Keratinocyte (primary cell): ENCODE results near the gene INPP5A. TPM values are rescaled to one million over a fixed set of nuclear protein-coding genes. Genes with fewer than 3 reads are reported as not detected.

ENCODE experiments used
- DNase-seq: peaks from one replicate; pipeline ENCODE4 v3.0.0-alpha.2; 2011; ENCODE audit warnings: low read depth, missing footprints, low spot score
- FAIRE-seq: peaks from 2 replicates; lab custom pipeline; 2011; peaks lifted over from hg19 to GRCh38; lab: Jason Lieb, UNC
- H2AFZ ChIP-seq: 2 replicates; pipeline ENCODE4 v1.6.0; 2012; ENCODE audit warnings: low read length, control low read depth, inconsistent platforms; ENCODE audit not compliant: control insufficient read depth
- H3K27ac ChIP-seq: 2 replicates; pipeline ENCODE4 v1.5.1; 2011; ENCODE audit warnings: low read length; ENCODE audit not compliant: control insufficient read depth, insufficient read depth
- H3K27me3 ChIP-seq: 3 replicates; pipeline ENCODE4 v1.6.0; 2011; ENCODE audit warnings: low read length; ENCODE audit not compliant: control insufficient read depth, insufficient read depth; ENCODE audit errors: extremely low read depth
- H3K36me3 ChIP-seq, 2 experiments: 2 replicates in 1 of 2; 3 replicates in 1 of 2; pipeline ENCODE4 v1.5.1; 2011; ENCODE audit warnings: low read length in 2 of 2, mild to moderate bottlenecking in 1 of 2; ENCODE audit not compliant: control insufficient read depth in 2 of 2, insufficient read depth in 2 of 2; ENCODE audit errors: extremely low read depth in 1 of 2
- H3K4me1 ChIP-seq: 3 replicates; pipeline ENCODE4 v1.5.1; 2011; ENCODE audit warnings: low read length; ENCODE audit not compliant: control insufficient read depth, insufficient read depth; ENCODE audit errors: extremely low read depth
- H3K4me2 ChIP-seq: 3 replicates; pipeline ENCODE4 v1.6.0; 2011; ENCODE audit warnings: low read depth, low read length; ENCODE audit not compliant: control insufficient read depth, insufficient read depth; ENCODE audit errors: extremely low read depth
- H3K4me3 ChIP-seq, 3 experiments: fragments of 200-600 bp in 1 of 3; sonication (generic) in 1 of 3; 2 replicates in 2 of 3; 3 replicates in 1 of 3; pipeline ENCODE4 v1.5.1; 2011 to 2016; ENCODE audit warnings: low read length in 3 of 3, mild to moderate bottlenecking in 3 of 3, control low read depth in 2 of 3, inconsistent platforms in 1 of 3, low read depth in 1 of 3, mixed read lengths in 1 of 3, mixed run types in 1 of 3, moderate library complexity in 1 of 3; ENCODE audit not compliant: control insufficient read depth in 2 of 3, insufficient read depth in 2 of 3; ENCODE audit errors: extremely low read depth in 1 of 3
- H3K79me2 ChIP-seq: 2 replicates; pipeline ENCODE4 v1.6.0; 2012; ENCODE audit warnings: low read length; ENCODE audit not compliant: control insufficient read depth, insufficient read depth
- H3K9ac ChIP-seq: 3 replicates; pipeline ENCODE4 v1.6.0; 2011; ENCODE audit warnings: low read length; ENCODE audit not compliant: control insufficient read depth, insufficient read depth; ENCODE audit errors: extremely low read depth
- H3K9me1 ChIP-seq: 3 replicates; pipeline ENCODE4 v1.6.0; 2011; ENCODE audit warnings: low read length; ENCODE audit not compliant: control insufficient read depth, insufficient read depth; ENCODE audit errors: extremely low read depth
- H3K9me3 ChIP-seq: 2 replicates; pipeline ENCODE4 v1.5.1; 2012; ENCODE audit warnings: low read depth, low read length; ENCODE audit not compliant: control insufficient read depth
- H4K20me1 ChIP-seq: 3 replicates; pipeline ENCODE4 v1.6.0; 2011; ENCODE audit warnings: low read length; ENCODE audit not compliant: control insufficient read depth, insufficient read depth; ENCODE audit errors: extremely low read depth
- EZH2 ChIP-seq: IDR thresholded peaks from one replicate; pipeline ENCODE4 v1.6.1; 2012; ENCODE audit warnings: inconsistent platforms, mild to moderate bottlenecking, low read length, moderate library complexity
- dilution Hi-C: fragments of 300-500 bp; cut with MboI; formaldehyde crosslinking; loops from one replicate; pipeline ENCODE4 v1.7.0; 2020; ENCODE audit warnings: low sequenced_read_pairs; ENCODE audit not compliant: extremely low pct_ligation_motif_present
- polyA plus RNA-seq, 5 experiments: library from polyadenylated mRNA; depleted of rRNA in 3 of 5; stranded (reverse) in 3 of 5; stranded (forward) in 1 of 5; unstranded in 1 of 5; fragments of >200 nt; gene quantifications; 1 replicate in 1 of 5; 2 replicates in 3 of 5; 3 replicates in 1 of 5; pipeline versions ENCODE4 v1.2.1 to v1.2.3, GENCODE V29; 2011 to 2012; ENCODE audit warnings: missing spikeins in 2 of 5, low read depth in 1 of 5, low replicate concordance in 1 of 5
- TF ChIP-seq, protein P1 (sequence below), 3 experiments: IDR thresholded peaks in 1 of 3; conservative IDR thresholded peaks in 1 of 3; optimal IDR thresholded peaks in 1 of 3; 2 replicates in 2 of 3; 3 replicates in 1 of 3; pipeline versions ENCODE3 to v1.5.1; 2011; ENCODE audit warnings: low read length in 3 of 3, mild to moderate bottlenecking in 3 of 3, moderate library complexity in 2 of 3, control low read depth in 1 of 3, inconsistent platforms in 1 of 3; ENCODE audit not compliant: insufficient read depth in 2 of 3; ENCODE audit errors: extremely low read depth in 1 of 3

INPP5A gene
- polyA plus RNA-seq, 1 donor (not counting 4 experiments of a cell fraction or from before 2014, with no cell fraction given), result 11.2 TPM

DNA sequence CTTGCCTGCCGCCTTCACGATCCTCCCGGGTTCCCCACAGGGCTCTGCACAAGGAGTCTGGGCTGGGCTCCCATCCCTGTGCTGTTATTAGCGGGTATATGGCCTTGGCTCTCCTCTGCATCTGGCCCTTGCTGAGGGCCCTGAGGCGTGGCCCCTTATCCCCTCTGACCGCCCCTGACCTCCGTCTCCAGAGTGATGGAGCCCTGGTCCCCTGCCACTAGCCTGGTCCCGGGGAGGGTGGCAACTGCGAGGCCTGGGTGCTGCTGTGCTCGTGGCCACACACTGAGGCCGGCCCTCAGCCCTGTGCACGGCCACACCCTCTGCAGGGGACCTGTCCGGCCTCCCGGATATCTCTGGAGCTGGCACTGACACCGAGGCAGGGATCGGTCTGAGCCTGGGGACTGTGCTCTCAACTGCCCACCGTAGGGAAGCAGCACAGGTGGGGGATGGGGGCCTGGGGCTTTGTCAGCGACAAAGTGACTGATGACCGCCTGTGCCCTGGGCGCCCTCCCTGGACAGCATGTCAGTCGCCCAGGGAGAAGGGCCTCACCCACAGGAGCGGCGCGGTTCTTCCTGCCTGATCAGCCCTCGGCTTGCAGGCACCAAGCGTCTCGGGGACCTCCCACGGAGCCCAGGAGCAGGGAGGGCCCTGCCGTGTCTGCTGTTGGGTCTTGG, 176.0 kb downstream of the INPP5A start:
- Histone ChIP-seq H3K9ac (no peak overlapping the region), H3K9me3 (no peaks in the 10 kb centered on the region), H3K79me2 (no peaks in the 10 kb centered on the region), H4K20me1 (no peaks in the 10 kb centered on the region), H3K27me3 (no peaks in the 10 kb centered on the region), H3K36me3 (peaks cover 0 to 1% of the 10 kb centered on the region in 2 experiments), H2AFZ (no peak overlapping the region), H3K9me1 (no peaks in the 10 kb centered on the region), H3K27ac (no peak overlapping the region), H3K4me2 (no peak overlapping the region), H3K4me3 (no peak overlapping the region), H3K4me1 (no peaks in the 10 kb centered on the region)
- TF ChIP-seq, protein P1, sequence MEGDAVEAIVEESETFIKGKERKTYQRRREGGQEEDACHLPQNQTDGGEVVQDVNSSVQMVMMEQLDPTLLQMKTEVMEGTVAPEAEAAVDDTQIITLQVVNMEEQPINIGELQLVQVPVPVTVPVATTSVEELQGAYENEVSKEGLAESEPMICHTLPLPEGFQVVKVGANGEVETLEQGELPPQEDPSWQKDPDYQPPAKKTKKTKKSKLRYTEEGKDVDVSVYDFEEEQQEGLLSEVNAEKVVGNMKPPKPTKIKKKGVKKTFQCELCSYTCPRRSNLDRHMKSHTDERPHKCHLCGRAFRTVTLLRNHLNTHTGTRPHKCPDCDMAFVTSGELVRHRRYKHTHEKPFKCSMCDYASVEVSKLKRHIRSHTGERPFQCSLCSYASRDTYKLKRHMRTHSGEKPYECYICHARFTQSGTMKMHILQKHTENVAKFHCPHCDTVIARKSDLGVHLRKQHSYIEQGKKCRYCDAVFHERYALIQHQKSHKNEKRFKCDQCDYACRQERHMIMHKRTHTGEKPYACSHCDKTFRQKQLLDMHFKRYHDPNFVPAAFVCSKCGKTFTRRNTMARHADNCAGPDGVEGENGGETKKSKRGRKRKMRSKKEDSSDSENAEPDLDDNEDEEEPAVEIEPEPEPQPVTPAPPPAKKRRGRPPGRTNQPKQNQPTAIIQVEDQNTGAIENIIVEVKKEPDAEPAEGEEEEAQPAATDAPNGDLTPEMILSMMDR (optimal IDR thresholded peaks at IDR 0.05 in 1 of 3, IDR thresholded peaks at IDR 0.05 in 1 of 3, conservative IDR thresholded peaks at IDR 0.05 in 1 of 3; ENCODE audit: extremely low read depth in 1 of 3, insufficient read depth in 2 of 3, low read length in 3 of 3), result no peak
- TF ChIP-seq EZH2, result no peak
- dilution Hi-C loops, result no loop called here
- FAIRE-seq (no peak), DNase-seq (no peak)

DNA sequence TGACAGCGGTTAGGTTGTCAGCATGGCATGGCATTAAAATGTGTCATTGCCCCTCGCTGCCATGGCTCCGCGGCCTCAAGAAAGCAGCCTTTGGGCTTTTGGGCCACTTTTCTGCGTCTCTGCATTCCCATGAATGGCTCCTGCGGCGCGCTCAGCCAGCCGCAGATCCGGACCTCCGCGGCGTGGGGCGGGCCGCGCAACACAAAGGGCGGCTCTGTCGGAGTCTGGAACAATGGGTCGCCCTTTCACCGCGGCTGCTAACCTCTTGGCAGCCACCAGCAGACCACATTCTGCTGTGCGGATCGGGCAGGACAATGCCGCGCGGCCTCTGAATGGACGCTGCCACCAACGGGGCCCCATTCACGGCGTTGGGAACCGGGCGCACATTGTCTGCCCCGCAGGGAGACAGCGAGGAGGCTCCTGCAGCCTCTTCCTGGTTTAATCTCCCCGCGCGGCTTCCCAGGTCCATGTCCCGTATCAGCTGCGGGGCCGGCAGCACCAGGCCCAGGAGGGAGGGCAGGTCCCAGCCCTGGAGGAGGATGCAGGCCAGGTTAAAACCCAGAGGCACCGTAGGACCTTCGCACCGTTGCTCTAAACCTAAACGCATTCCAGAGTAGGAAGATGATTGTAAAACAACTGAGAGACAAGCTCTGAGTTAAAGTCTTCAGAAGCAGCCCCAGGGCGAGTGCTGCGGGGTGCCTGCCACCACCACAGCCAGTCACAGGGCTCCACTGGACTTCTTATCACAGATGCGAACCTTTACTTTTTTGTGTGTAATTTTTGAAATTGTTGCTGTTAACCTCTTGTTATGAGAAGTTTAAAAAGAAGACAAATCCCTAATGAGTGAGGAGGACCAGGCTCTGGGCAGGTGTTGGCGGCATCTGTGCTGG, 176.8 kb downstream of the INPP5A start:
- H3K9me1 ChIP-seq, result no peaks in the 10 kb centered on the region
- no peak overlapping the region for H3K4me3 ChIP-seq
- TF ChIP-seq, protein P1 (optimal IDR thresholded peaks at IDR 0.05 in 1 of 3, IDR thresholded peaks at IDR 0.05 in 1 of 3, conservative IDR thresholded peaks at IDR 0.05 in 1 of 3; ENCODE audit: extremely low read depth in 1 of 3, insufficient read depth in 2 of 3, low read length in 3 of 3), result no peak
- TF ChIP-seq EZH2, result no peak
- no peak for FAIRE-seq
- no peaks in the 10 kb centered on the region for H3K9me3 ChIP-seq
- no peak overlapping the region for H3K9ac ChIP-seq
- dilution Hi-C loops, result no loop called here
- H3K4me1 ChIP-seq, result no peaks in the 10 kb centered on the region
- H3K4me2 ChIP-seq, result no peak overlapping the region
- DNase-seq, result no peak
- H3K36me3 ChIP-seq, result peaks cover 0 to 1% of the 10 kb centered on the region in 2 experiments
- no peak overlapping the region for H2AFZ ChIP-seq
- no peaks in the 10 kb centered on the region for H3K79me2 ChIP-seq
- H3K27ac ChIP-seq, result no peak overlapping the region
- H4K20me1 ChIP-seq, result no peaks in the 10 kb centered on the region
- H3K27me3 ChIP-seq, result no peaks in the 10 kb centered on the region
